ENCODE measurements around the gene SP6. TPM values are rescaled to one million over a fixed set of nuclear protein-coding genes. Genes with fewer than 3 reads are reported as not detected.

The SP6 gene
- total RNA-seq, 2 donors from 2014 or later: 2.7 TPM; not detected in 1

DNA sequence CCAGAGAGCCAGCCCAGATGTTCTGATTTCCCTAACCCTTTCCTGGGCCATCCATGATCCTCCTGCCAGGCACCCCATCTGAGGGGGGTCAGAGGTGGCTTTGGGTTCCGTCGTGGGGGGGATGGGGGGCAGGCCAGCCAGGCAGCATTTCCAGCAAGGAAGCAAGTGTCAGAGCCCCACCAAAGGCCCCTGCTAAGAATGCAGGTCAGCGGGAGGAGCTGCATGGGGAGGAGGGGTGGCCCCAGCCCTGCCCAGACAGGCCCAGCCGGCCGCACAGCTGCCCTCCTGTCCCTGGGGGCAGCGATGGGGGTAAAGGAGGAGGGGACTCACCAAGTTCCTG, 7.6 kb downstream of the SP6 start:
- Histone ChIP-seq H3K27ac (no peak overlapping the region), H3K9me3 (no peaks in the 10 kb centered on the region), H3K36me3 (no peaks in the 10 kb centered on the region), H3K27me3 (peaks cover 3 to 18% of the 10 kb centered on the region in 2 donors), H3K4me3 (no peak overlapping the region), H3K4me1 (peaks cover 0 to 29% of the 10 kb centered on the region in 2 donors)
- TF ChIP-seq, protein P1, sequence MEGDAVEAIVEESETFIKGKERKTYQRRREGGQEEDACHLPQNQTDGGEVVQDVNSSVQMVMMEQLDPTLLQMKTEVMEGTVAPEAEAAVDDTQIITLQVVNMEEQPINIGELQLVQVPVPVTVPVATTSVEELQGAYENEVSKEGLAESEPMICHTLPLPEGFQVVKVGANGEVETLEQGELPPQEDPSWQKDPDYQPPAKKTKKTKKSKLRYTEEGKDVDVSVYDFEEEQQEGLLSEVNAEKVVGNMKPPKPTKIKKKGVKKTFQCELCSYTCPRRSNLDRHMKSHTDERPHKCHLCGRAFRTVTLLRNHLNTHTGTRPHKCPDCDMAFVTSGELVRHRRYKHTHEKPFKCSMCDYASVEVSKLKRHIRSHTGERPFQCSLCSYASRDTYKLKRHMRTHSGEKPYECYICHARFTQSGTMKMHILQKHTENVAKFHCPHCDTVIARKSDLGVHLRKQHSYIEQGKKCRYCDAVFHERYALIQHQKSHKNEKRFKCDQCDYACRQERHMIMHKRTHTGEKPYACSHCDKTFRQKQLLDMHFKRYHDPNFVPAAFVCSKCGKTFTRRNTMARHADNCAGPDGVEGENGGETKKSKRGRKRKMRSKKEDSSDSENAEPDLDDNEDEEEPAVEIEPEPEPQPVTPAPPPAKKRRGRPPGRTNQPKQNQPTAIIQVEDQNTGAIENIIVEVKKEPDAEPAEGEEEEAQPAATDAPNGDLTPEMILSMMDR (IDR thresholded peaks at IDR 0.05): peak in 1 of 2 donors; percentile 4
- no peak for DNase-seq (ENCODE audit: low spot score)

DNA sequence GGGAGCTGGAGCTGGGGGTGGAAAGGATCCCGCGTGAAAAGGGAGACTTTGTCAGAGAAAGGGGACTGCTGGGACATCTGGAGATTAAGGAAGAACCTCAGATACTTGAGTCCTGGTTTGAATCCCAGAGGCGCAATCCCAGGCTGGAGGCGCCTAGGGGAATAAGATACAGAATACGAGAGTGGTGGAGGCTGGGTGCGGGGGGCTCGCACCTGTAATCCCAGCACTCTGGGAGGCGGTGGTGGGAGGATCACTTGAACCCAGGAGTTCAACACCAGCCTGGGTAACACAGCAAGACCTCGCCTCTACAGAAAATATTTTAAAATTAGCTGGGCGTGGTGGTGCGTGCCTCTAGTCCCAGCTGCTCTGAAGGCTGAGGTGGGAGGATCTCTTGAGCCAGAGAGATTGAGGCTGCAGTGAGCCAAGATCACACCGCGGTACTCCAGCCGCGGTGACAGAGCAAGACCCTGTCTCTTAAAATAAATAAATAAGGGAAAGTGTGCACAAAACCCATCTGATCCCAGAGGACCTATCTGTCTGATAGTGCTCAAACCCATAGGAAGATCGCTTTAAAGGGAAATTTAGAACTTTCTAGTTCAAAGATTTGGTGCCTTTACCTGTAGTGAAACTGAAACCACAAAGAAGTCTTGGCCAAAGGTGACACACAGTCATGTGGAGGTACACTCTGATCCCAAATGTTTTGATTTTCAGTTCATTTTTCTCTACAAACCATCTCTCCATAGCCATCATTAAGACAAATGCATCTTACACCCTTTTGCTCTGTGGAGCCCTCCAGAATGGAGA, 9.3 kb downstream of the SP6 start:
- Histone ChIP-seq H3K27me3 (peaks cover 0 to 5% of the 10 kb centered on the region in 2 donors), H3K27ac (peak overlapping the region; percentile 71 to 74), H3K9me3 (no peaks in the 10 kb centered on the region), H3K4me1 (peaks cover 0 to 27% of the 10 kb centered on the region in 2 donors), H3K36me3 (peaks cover 4% of the 10 kb centered on the region), H3K4me3 (peak overlapping the region in 1 of 2 donors; percentile 81)
- no peak for DNase-seq (ENCODE audit: low spot score)
- TF ChIP-seq, protein P1 (IDR thresholded peaks at IDR 0.05): peak in 1 of 2 donors; percentile 34

- TF ChIP-seq, protein P1 (IDR thresholded peaks at IDR 0.05): peak; percentile 97 to 98
Observed at GRCh38 chr17:47840742-47841487, 10.0 kb downstream of the SP6 start, which contains the start of gene SCRN2. SCRN2 (minus strand) TSS chr17:47841273; CDS start chr17:47840843, 430 bp downstream.

DNA sequence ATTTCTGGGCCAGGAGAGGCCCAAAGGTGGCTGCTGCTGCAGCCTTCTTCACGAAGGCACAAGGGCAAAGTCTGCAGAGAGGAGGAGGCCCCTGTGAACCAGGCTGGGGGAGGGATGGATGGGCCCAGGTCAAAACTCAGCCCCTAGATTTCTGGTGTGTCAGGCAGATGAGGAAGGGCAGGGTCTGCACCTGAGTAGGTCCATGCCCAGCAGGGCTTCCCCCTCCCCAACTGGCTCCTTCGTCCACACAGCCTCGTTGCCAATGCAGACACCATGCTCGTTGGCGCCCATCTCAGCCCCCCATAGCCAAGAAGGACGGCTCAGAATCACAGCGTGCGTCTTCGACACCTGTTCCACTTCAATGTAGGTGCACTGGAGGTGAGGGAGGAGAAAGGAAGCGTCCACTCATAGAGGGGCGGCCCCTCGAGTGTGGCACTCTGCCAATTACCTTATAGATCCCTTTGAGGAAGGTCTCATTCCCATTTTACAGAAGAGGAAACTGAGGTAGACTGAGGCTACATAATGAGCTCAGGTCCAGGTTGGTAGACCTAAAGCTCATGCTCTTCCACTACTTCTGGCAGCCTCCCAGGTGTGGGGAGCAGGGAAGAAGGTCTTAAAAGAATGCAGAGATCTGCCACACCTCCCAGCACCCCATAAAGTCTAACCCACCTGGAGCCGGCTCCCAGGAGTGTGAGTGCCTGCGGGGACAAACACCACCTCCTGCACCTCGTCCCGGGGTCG, 10.8 kb downstream of the SP6 start:
- Histone ChIP-seq H3K4me1 (peaks cover 0 to 27% of the 10 kb centered on the region in 2 donors), H3K27ac (peak overlapping the region; percentile 71 to 74), H3K36me3 (peaks cover 5% of the 10 kb centered on the region), H3K9me3 (no peaks in the 10 kb centered on the region), H3K4me3 (peak overlapping the region; percentile 68 to 81), H3K27me3 (no peaks in the 10 kb centered on the region)
- no peak for DNase-seq (ENCODE audit: low spot score)
- TF ChIP-seq, protein P1 (IDR thresholded peaks at IDR 0.05): no peak

More at GRCh38 chr17:47840742-47841487, 10.0 kb downstream of the SP6 start, which contains the start of gene SCRN2:
- peaks cover 0 to 27% of the 10 kb centered on the region in 2 donors for H3K4me1 ChIP-seq
- H3K9me3 ChIP-seq: no peaks in the 10 kb centered on the region
- H3K27me3 ChIP-seq: no peaks in the 10 kb centered on the region
- H3K36me3 ChIP-seq: peaks cover 5% of the 10 kb centered on the region
- peak; percentile 93 for DNase-seq (ENCODE audit: low spot score)
- H3K27ac ChIP-seq: peak within 1 kb of the TSS; percentile 71 to 74
- H3K4me3 ChIP-seq: peak within 1 kb of the TSS; percentile 68 to 81

- H3K4me1 ChIP-seq: peaks cover 0 to 27% of the 10 kb centered on the region in 2 donors
- H3K4me3 ChIP-seq: no peak overlapping the region
- no peaks in the 10 kb centered on the region for H3K27me3 ChIP-seq
- H3K27ac ChIP-seq: no peak overlapping the region
- H3K9me3 ChIP-seq: no peaks in the 10 kb centered on the region
- DNase-seq (ENCODE audit: low spot score): no peak
- H3K36me3 ChIP-seq: peaks cover 5% of the 10 kb centered on the region
- TF ChIP-seq, protein P1 (IDR thresholded peaks at IDR 0.05): no peak
Observed at GRCh38 chr17:47839071-47839470, 11.9 kb downstream of the SP6 start.

Measured in right atrium auricular region (tissue), 2 donors.